Gastrocnemius medialis (tissue), 4 donors: ENCODE data around the gene COPG1. TPM values are rescaled to one million over a fixed set of nuclear protein-coding genes. Genes with fewer than 3 reads are reported as not detected.

Experiments
- ATAC-seq, 2 donors: fragments of 150-250 bp; one replicate each; pipeline ENCODE4 v1.9.1; 2016
- DNase-seq, 2 donors: peaks; one replicate each; pipeline ENCODE4 v3.0.0-alpha.2; 2019
- H3K27ac ChIP-seq, 4 donors: fragments of 200-600 bp; sonication (generic); 1 replicate in 1 of 4; 2 replicates in 3 of 4; pipeline ENCODE4 v1.5.1; 2016 to 2018; ENCODE audit warnings: mild to moderate bottlenecking in 2 of 4, moderate library complexity in 1 of 4
- H3K27me3 ChIP-seq, 3 donors: fragments of 200-600 bp; sonication (generic) in 2 of 3; 1 replicate in 1 of 3; 2 replicates in 2 of 3; pipeline versions ENCODE4 v1.5.1 to v1.6.0; 2016 to 2019; ENCODE audit warnings: mild to moderate bottlenecking in 1 of 3, moderate library complexity in 1 of 3
- H3K36me3 ChIP-seq, 2 donors: fragments of 200-600 bp; sonication (generic) in 1 of 2; one replicate each; pipeline ENCODE4 v1.5.1; 2017 to 2018
- H3K4me1 ChIP-seq, 2 donors: fragments of 200-600 bp; sonication (generic) in 1 of 2; one replicate each; pipeline ENCODE4 v1.5.1; 2016 to 2017; ENCODE audit warnings: mild to moderate bottlenecking in 2 of 2
- H3K4me3 ChIP-seq, 4 donors: fragments of 200-600 bp; sonication (generic) in 3 of 4; 1 replicate in 1 of 4; 2 replicates in 3 of 4; pipeline ENCODE4 v1.5.1; 2016 to 2019; ENCODE audit warnings: mild to moderate bottlenecking in 2 of 4
- H3K9me3 ChIP-seq, 3 donors: fragments of 200-600 bp; sonication (generic) in 2 of 3; 1 replicate in 1 of 3; 2 replicates in 2 of 3; pipeline ENCODE4 v1.5.1; 2016 to 2019
- CTCF ChIP-seq, 5 experiments: fragments of 450-650 bp in 3 of 5; fragments of 200-600 bp in 2 of 5; sonication (generic) in 2 of 5; IDR thresholded peaks in 4 of 5; conservative IDR thresholded peaks in 1 of 5; 1 replicate in 4 of 5; 2 replicates in 1 of 5; pipeline ENCODE4 v1.5.1; 2016 to 2019; ENCODE audit warnings: antibody characterized with exemption in 5 of 5, mild to moderate bottlenecking in 3 of 5, moderate library complexity in 3 of 5
- POLR2A ChIP-seq, 2 donors: fragments of 450-650 bp; IDR thresholded peaks; one replicate each; pipeline ENCODE4 v1.6.1; 2017; ENCODE audit warnings: antibody characterized with exemption in 2 of 2, mild to moderate bottlenecking in 2 of 2, moderate library complexity in 2 of 2
- in situ Hi-C, 4 donors: fragments of 200-750 bp; cut with MboI; loops; one replicate each; pipeline versions ENCODE4 v1.15.0 to v1.8.0; 2017; ENCODE audit warnings: low sequenced_read_pairs in 4 of 4
- intact Hi-C: fragments of 100-400 bp; cut with DNase I; formaldehyde crosslinking; loops from one replicate; pipeline ENCODE4 v1.15.1; 2023; ENCODE audit warnings: low total_unique reads
- microRNA-seq, 2 donors: library from miRNA; unstranded; fragments of <30 nt; microRNA quantifications; one replicate each; pipeline ENCODE4, GENCODE V29; 2016; ENCODE audit warnings: borderline replicate concordance in 2 of 2
- total RNA-seq, 4 donors: library from RNA; depleted of rRNA; stranded (reverse); fragments of >200 nt; gene quantifications; one replicate each; pipeline versions ENCODE4 v1.1.0 to v1.2.3, GENCODE V29; 2016

COPG1 gene
- total RNA-seq, 4 donors from 2014 or later = 59.7 to 101 (median 79.8) TPM

GRCh38 chr3:129325383-129325782, 76.0 kb downstream of the COPG1 start:
- in situ Hi-C loops (no loop called here), intact Hi-C loops (no loop called here)
- no peaks in the 10 kb centered on the region for H3K27me3 ChIP-seq
- no peaks in the 10 kb centered on the region for H3K9me3 ChIP-seq
- no peak for TF ChIP-seq POLR2A (IDR thresholded peaks at IDR 0.05)
- TF ChIP-seq CTCF (IDR thresholded peaks at IDR 0.05 in 4 of 5, conservative IDR thresholded peaks at IDR 0.05 in 1 of 5) = no peak
- ATAC-seq (no peak), DNase-seq (no peak)
- no peak overlapping the region for H3K4me3 ChIP-seq
- no peak overlapping the region for H3K27ac ChIP-seq
- peaks cover 0 to 1% of the 10 kb centered on the region in 2 donors for H3K36me3 ChIP-seq
- no peaks in the 10 kb centered on the region for H3K4me1 ChIP-seq

- no peaks in the 10 kb centered on the region for H3K4me1 ChIP-seq
- intact Hi-C loops = no loop called here
- H3K4me3 ChIP-seq = no peak overlapping the region
- H3K27me3 ChIP-seq = no peaks in the 10 kb centered on the region
- H3K27ac ChIP-seq = no peak overlapping the region
- no peak for DNase-seq
- H3K36me3 ChIP-seq = no peaks in the 10 kb centered on the region
- TF ChIP-seq POLR2A (IDR thresholded peaks at IDR 0.05) (no peak), CTCF (IDR thresholded peaks at IDR 0.05 in 4 of 5, conservative IDR thresholded peaks at IDR 0.05 in 1 of 5) (no peak)
- in situ Hi-C loops = no loop called here
- ATAC-seq = no peak
- H3K9me3 ChIP-seq = no peaks in the 10 kb centered on the region
Observed at GRCh38 chr3:129326138-129326537, 76.7 kb downstream of the COPG1 start.

GRCh38 chr3:129326595-129326994, 77.2 kb downstream of the COPG1 start:
- intact Hi-C loops = no loop called here
- no peak for DNase-seq

More at GRCh38 chr3:129326595-129326994, 77.2 kb downstream of the COPG1 start:
- Histone ChIP-seq H3K36me3 (no peaks in the 10 kb centered on the region), H3K27me3 (no peaks in the 10 kb centered on the region), H3K27ac (no peak overlapping the region), H3K9me3 (no peaks in the 10 kb centered on the region), H3K4me1 (no peaks in the 10 kb centered on the region), H3K4me3 (no peak overlapping the region)
- in situ Hi-C loops = no loop called here
- TF ChIP-seq POLR2A (IDR thresholded peaks at IDR 0.05) = no peak
- ATAC-seq = no peak

Small RNA genes within 50 kb of the gene (microRNA-seq; reads per million reads assigned to microRNA genes)
- 0 reads per million in 2 donors for gene MIR6826

Other genes with a start within 250 kb of the COPG1 start
- gene EFCC1, start 248.3 kb upstream of the COPG1 start, total RNA-seq = 1 to 10 TPM in 1 of 4 donors, under 1 TPM in 3; 0.26 to 1.2 (median 0.45) TPM
- under 1 TPM in 1 of 4 donors, not detected in 3; 0.42 TPM for gene GP9, start 188.8 kb upstream of the COPG1 start, total RNA-seq
- gene RAB43, start 127.8 kb upstream of the COPG1 start, total RNA-seq = 1 to 10 TPM; 1.1 to 3.9 (median 2.5) TPM
- gene ISY1, start 88.5 kb upstream of the COPG1 start, total RNA-seq = 10 to 100 TPM; 19.6 to 34.9 (median 22.3) TPM
- gene CNBP, start 65.7 kb upstream of the COPG1 start, total RNA-seq = 1,000 to 10,000 TPM in 2 of 4 donors, 100 to 1,000 TPM in 2; 784 to 1,263 (median 979) TPM
- 10 to 100 TPM; 24.7 to 35.2 (median 29.5) TPM for gene HMCES, start 29.3 kb downstream of the COPG1 start, total RNA-seq
- not detected for gene EFCAB12, start 179.0 kb downstream of the COPG1 start, total RNA-seq
- 10 to 100 TPM; 15.4 to 18.1 (median 16.4) TPM for gene MBD4, start 190.3 kb downstream of the COPG1 start, total RNA-seq
- 10 to 100 TPM in 1 of 4 donors, 1 to 10 TPM in 3; 4.6 to 16.4 (median 5.9) TPM for gene IFT122, start 190.6 kb downstream of the COPG1 start, total RNA-seq